ENCODE data around the gene DHX29.
A peak's percentile ranks its signal among the peaks of the same experiment; 100 is the strongest.
"Not testable (repeated sequence)": the region's sequence is repeated elsewhere in the genome, so short reads cannot be mapped to it uniquely, and the experiment has no call there.

Gene DHX29, protein sequence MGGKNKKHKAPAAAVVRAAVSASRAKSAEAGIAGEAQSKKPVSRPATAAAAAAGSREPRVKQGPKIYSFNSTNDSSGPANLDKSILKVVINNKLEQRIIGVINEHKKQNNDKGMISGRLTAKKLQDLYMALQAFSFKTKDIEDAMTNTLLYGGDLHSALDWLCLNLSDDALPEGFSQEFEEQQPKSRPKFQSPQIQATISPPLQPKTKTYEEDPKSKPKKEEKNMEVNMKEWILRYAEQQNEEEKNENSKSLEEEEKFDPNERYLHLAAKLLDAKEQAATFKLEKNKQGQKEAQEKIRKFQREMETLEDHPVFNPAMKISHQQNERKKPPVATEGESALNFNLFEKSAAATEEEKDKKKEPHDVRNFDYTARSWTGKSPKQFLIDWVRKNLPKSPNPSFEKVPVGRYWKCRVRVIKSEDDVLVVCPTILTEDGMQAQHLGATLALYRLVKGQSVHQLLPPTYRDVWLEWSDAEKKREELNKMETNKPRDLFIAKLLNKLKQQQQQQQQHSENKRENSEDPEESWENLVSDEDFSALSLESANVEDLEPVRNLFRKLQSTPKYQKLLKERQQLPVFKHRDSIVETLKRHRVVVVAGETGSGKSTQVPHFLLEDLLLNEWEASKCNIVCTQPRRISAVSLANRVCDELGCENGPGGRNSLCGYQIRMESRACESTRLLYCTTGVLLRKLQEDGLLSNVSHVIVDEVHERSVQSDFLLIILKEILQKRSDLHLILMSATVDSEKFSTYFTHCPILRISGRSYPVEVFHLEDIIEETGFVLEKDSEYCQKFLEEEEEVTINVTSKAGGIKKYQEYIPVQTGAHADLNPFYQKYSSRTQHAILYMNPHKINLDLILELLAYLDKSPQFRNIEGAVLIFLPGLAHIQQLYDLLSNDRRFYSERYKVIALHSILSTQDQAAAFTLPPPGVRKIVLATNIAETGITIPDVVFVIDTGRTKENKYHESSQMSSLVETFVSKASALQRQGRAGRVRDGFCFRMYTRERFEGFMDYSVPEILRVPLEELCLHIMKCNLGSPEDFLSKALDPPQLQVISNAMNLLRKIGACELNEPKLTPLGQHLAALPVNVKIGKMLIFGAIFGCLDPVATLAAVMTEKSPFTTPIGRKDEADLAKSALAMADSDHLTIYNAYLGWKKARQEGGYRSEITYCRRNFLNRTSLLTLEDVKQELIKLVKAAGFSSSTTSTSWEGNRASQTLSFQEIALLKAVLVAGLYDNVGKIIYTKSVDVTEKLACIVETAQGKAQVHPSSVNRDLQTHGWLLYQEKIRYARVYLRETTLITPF (N-terminal part only)

DNA sequence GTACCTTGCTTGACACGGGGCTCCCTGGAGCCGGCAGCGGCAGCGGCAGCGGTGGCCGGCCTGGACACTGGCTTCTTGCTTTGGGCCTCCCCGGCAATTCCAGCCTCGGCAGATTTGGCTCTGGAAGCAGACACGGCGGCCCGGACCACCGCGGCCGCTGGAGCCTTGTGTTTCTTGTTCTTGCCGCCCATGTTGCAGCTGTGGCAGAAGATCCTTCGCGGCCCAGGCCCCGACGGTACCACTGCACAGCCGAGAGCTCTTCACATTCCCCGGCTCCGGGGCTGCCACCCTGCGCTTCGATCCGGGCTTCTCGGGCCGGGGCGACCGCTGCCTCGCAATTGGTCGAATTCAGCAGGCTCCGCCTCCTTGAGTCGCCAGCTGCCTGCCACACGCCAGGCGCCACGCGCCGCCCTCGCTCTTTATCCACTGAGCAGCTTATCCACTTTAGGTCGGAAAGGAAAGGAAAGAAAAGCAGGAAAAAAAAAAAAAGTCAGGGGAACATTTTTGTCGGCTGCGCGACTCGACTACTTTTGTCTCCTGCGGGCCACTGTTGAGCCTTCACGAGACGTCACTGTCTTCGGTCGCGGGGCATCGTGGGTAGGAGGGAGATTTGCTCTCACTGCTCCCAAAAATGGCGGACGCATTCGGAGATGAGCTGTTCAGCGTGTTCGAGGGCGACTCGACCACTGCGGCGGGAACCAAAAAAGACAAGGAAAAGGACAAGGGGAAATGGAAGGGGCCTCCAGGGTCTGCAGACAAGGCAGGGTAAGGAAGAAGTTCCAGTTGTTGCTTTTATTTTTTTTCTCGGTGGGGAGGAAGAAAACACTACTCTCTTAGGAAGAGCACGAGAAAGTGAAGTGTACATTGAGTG lies at the start of gene DHX29, which contains the start of gene MTREX:
Gene DHX29, minus strand, starts transcription at position 312 of the 871 bp plus-strand sequence. Its CDS starts 121 bp downstream, at position 191.
Gene MTREX, plus strand, starts transcription at position 607 of the 871 bp plus-strand sequence. Its CDS starts 25 bp downstream, at position 632.
- peak; percentile 77 to 84 (median 80) for DNase-seq (ENCODE audit: low read depth in 3 of 3)

DNA sequence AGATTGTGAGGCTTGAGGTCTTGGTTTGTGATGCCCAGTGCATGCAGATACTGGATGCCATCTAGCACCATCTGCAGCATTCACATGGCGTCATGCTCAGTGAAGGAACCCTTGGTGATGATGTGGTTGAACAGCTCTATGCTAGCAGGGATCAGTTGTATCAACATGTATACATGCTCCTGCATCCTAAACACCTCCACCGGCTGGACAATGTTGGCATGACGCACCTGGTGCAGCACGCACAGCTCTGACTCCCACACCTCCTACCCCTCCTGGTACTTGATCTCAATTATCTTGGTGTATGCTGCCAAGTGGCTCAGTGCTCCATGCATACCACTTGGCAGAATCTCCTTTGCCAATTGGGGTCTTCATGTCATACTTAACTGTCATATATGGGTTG lies 49.4 kb upstream of the DHX29 start:
- DNase-seq (ENCODE audit: low read depth in 3 of 3): no peak

DNA sequence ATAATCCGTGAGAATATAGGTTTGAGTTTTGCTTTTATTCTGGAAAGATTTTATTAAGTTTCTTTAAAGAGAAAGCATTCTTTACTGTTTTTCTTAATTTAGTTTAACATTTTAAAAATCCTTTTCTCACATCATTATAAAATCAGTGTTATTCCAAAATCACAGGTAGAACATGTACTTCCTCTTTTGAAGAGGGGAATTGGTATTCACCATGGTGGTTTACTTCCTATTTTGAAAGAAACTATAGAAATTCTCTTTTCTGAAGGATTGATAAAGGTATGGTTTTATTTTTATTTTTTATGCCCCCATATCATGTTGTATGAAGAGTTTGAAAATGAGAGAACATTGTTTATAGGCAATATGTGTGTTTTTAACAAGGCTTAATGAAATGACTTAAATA lies 43.3 kb upstream of the DHX29 start:
- no peak for DNase-seq (ENCODE audit: low read depth in 3 of 3)

DNA sequence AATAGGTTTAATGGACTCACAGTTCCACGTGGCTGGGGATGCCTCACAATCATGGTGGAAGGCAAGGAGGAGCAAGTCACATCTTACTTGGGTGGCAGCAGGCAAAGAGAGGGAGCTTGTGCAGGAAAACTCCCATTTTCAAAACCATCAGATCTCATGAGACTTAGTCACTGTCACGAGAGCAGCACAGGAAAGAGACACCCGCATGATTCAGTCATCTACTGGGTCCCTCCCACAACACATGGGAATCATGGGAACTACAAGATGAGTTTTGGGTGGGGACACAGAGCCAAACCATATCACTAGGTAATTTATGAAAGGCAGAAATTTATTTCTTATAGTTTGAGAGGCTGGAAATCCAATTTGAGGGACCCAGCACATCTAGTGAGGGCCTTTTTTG lies 40.3 kb upstream of the DHX29 start:
- no peak for DNase-seq (ENCODE audit: low read depth in 3 of 3)

DNA sequence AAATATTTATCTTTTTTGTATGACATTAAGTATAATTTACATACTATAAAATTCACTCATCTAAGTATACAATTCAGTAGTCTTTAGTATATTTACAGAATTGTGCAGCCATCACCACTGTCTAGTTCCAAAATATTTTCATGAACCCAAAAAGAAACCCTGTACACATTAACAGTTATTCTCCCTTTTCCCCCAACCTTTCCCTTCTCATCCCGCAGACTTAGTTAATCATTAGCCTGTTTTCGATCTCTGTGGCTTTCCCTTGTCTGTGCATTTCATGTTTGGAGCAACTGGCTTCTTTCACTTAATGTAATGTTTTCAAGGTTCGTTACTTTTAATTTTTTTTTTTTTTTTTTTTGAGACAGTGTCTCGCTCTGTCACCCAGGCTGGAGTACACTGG lies 37.8 kb upstream of the DHX29 start:
- no peak for DNase-seq (ENCODE audit: low read depth in 3 of 3)

DNA sequence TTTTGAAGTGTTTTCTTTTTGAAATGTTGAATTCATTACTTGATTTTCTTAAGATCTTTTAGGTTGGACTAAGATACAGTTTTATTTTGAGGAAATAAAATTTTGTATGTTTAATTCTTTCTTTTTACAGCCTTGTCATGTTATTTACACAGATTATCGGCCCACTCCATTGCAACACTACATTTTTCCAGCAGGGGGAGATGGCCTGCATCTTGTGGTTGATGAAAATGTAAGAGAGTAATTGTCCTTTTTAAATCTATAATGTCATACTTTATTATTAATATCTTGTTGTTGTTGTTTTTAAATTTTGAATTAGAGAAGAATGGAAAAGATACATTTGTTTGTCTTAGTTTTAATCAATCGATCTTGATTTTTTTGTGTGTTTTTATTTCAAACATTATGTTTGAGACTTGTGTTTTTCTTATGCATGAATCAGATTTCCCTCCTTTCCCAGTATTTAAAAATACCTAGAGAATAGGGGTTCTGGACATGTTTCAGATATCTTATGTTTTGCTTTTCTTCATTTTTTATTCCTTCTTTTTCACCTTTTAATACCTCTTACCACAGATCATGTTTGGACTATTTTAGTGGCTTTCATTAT lies 37.0 kb upstream of the DHX29 start:
- peak; percentile 40 to 52 (median 49) for DNase-seq (ENCODE audit: low read depth in 3 of 3)

DNA sequence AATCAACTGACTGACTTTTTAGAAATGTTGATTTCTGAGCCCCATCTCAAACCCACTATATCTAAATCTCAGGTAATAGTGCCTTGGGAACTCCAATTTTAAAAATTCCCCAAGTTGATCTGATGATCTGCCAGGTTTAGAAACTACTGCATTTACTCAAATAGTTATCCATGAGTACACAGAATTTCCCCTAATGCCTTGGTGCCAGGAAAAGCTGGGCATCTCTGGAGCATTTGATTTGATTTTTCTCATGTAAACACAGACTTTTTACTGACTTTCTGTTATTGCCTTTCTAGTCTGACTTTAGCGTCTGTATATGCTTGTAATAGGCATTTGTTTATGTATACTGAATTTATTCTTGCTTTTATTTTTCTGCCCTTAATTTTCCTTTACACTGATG lies 36.1 kb upstream of the DHX29 start:
- no peak for DNase-seq (ENCODE audit: low read depth in 3 of 3)

DNA sequence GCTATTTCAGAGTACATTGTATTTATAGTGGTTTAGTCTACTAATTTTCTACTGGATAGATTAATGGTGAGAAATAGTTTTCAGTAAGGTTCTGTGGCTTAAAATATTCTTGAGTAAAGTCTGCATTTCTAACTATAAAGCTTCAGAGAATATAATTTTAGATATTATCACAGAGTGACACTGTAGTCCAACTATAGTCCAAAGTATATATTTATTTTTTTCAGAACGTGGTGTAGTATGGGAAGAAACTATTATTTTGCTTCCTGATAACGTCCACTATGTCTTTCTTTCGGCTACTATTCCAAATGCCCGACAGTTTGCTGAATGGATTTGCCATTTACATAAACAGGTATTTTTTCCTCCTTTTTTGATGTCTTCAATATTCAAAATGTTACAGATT lies 35.6 kb upstream of the DHX29 start:
- DNase-seq (ENCODE audit: low read depth in 3 of 3): no peak

DNA sequence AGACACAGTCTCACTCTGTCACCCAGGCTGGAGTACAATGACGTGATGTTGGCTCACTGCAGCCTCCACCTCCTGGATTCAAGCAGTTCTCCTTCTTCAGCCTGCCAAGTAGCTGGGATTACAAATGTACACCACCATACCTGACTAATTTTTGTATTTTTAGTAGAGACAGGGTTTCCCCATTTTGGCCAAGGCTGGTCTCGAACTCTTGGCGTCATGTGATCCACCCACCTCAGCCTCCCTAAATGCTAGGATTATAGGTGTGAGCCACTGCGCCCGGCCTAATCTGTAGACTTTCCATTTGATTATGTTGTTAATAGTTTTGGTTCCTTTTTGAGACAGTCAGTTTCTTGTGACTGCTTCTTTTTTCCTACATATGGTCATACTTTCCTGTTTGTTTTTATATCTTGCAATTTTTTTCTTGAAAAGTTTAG lies 31.3 kb upstream of the DHX29 start:
- peak; percentile 33 to 66 (median 45) for DNase-seq (ENCODE audit: low read depth in 3 of 3)

DNA sequence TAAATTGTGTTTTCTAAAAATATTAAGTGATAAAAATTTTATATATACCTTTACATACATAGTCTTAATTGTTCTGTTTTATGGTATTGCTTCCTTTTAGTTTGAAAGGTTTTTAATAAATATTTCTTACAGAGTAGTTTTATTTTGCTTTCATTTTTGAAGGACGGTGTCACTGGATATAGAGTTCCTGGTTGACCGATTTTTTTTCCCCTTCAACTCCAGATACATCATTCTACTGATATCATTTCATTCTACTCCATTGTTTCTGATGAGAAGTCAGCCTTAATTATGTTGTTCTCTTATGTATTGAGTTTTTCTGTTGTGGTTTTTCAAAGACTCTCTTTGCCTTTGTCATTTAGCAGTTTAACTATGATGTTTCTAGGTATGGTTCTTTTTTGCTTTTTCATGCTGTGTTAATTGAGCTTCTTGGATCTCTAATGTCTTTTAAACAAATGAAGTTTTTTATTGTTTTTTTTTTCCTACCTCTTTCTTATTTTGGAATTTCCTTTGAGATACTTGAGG lies 30.7 kb upstream of the DHX29 start:
- no peak for DNase-seq (ENCODE audit: low read depth in 3 of 3)

DNA sequence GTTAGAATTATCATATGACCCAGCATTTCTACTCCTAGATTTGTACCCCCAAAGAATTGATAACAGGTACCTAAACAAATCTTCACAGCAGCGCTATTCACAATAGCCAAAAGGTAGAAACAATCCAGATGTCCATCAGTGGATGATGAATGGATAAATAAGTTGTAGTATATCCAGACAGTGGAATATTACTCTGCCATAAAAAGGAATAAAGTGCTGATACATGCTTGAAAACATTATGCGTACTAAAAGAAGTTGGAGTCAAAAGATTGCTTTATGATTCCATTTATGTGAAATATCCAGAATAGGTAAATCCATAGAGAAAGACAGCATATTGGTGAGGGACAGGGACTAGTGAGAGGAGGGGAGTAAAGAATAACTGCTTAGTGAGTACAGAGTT lies 26.3 kb upstream of the DHX29 start:
- no peak for DNase-seq (ENCODE audit: low read depth in 3 of 3)

DNA sequence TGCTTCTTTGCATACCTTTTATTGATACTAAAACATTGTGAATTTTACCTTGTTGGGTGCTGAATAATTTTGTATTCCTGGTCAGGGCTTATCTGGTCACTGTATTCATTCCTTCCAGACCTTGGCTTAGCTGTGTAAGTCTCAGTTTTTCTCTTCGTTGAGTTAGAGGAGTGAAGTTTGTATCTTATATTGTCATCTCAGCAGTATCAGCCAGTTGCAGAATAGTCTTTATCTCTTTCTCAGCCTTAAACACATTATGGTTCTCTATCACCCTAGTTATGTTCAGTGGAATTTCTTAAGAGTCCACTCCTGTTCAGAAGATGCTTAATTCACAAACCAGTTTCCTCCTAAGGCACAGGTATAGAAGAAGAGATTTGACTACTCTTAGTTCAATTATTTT lies 25.5 kb upstream of the DHX29 start:
- no peak for DNase-seq (ENCODE audit: low read depth in 3 of 3)

DNA sequence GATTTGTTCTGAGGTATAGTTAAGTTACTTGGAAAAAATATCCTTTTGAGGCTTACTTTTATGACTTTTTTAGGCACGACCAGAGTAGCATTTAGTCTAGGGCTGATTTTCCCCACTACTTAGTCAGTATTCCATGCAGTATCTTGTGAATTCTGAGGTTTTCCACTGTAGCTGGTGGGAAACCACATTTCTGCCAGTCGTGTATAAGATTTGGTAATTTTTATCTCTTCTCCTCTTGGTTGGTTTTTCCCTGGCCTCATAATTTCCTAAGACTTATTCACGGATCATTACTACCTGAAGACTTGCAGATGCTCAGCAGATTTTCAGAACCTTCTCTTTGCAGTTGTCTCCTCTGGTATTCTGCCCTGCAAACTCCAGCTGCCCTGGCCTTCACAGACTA lies 23.8 kb upstream of the DHX29 start:
- DNase-seq (ENCODE audit: low read depth in 3 of 3): no peak

DNA sequence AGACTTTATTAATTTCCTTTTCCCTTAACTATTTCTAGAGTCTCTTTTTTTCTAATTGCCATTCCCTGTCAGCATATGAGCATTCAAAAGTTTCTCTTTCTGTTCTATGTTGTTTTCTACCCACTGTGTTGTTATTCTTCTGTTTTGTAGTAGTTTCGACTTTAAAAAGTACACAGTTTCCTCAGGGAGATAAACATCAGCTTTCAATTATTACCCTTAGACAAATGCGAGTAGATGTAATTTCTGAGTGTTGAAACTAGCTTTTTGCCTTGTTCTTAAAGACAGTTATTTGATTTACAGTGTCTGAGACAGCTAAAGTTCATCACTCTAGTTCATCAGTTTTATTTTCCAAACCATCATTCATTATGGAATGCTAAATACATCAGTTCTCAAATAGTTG lies 19.8 kb upstream of the DHX29 start:
- DNase-seq (ENCODE audit: low read depth in 3 of 3): no peak

DNA sequence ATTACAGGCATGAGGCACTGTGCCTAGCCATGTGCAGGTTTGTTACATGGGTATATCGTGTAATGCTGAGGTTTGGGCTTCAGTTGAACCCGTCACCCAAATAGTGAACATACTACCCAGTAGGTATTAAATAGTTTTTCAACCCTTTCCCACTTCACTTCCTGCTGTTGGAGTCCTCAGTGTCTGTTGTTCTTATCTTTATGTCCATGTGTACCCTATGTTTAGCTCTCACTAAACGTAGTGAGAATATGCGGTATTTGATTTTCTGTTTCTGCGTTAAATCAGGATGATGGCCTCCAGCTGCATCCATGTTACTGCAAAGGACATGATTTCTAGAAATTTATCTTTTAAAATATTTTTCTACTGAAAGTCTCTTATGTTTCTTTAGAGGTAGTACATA lies 18.1 kb upstream of the DHX29 start:
- DNase-seq (ENCODE audit: low read depth in 3 of 3): no peak

DNA sequence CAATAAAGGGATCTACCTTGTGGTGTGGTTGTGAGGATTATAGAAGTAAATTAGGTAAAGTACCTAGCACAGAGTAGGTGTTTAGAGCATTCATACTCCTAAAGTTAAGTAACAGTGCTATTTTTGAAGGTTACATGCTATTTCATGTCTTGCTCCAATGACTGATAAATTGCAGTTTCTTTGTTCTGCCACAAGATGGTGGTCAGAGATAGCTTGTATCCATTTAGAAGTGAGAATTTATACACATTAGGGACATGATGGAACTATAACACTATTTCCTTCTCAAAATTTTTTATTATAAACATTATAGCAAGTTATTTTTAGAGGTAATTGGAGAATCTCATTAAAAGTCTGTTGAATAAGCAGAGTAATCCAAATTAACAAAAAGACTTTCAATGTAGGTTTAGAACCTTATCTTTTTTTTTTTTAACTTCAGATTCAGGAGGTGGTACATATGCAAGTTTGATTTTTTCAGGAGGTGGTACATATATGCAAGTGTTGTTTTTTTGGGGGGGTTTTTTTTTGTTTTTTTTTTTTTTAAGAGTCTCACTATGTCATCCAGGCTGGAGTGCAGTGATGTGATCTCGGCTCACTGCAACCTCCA lies 17.4 kb upstream of the DHX29 start:
- no peak for DNase-seq (ENCODE audit: low read depth in 3 of 3)

DNA sequence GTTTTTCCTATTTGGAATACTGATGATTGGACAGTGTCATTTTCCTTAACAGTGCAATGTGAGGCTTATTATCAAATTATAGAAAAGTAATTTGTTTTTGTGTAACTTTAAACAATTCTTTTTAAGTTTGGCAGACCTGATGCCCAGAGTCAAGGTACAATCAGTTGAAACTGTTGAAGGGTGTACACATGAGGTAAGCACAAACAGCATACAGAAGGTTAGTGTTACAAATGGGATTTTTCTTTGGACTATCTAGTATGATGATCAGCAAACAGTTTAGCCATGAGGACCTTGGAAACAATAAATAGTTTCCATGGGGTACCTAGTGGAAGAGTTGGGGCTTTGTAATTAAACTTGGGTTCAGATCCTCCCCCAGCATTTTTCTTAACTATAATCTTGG lies 16.5 kb upstream of the DHX29 start:
- DNase-seq (ENCODE audit: low read depth in 3 of 3): no peak

DNA sequence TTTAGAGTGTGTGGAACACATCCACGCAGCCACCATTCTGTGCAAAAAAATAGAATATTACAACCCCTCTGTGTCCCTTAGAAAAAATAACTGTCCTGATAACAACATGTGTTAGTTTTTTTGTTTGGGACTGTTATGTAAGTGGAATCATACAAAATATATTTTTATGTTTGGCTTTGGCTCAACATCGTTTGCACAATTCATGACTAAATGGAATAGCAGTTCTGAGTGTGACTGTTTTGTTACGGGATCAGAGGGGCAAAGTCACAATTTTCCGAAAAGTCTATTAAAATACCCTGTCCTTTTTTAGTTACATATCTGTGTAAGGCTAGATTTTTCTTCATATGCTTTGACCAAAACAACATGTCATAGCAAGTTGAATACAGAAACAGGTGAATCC lies 13.1 kb upstream of the DHX29 start:
- no peak for DNase-seq (ENCODE audit: low read depth in 3 of 3)

DNA sequence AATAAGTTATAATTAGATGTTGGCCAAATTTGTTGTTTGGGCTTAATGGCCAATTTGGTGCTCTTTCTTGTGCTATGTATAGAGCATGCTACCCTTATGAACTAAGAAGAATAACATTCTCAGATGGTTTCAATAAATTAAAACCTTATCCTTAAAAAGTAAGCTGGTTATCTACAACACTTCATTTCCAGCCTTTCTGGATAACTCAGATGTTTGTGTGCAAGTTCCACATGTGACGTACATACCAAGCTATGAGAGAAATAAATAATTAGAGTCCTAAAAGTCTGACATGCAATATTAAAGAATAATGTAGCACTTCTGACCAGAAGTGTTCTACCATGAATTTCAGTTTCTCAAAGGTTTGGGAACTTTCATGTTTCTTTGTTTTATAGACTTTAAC lies 12.0 kb upstream of the DHX29 start:
- no peak for DNase-seq (ENCODE audit: low read depth in 3 of 3)

DNA sequence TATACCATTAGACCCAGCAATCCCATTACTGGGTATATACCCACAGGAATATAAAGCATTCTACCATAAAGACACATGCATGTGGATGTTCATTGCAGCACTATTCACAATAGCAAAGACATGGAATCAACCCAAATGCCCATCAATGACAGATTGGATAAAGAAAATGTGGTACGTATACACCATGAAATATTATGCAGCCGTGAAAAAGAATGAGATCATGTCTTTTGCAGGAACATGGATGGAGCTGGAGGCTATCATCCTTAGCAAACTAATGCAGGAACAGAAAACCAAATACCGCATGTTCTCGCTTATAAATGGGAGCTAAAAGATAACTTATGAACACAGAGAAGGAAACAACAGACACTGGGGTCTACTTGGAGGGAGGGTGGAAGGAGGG lies 10.7 kb upstream of the DHX29 start:
- not testable (repeated sequence) for DNase-seq (ENCODE audit: low read depth in 3 of 3)
